Umbilical cord (tissue), 2 donors: Measurements from ENCODE around the gene DNM3. TPM values are rescaled to one million over a fixed set of nuclear protein-coding genes. Genes with fewer than 3 reads are reported as not detected.

Experiments
- DNase-seq: peaks from one replicate; pipeline ENCODE4 v3.0.0-alpha.2; 2015; ENCODE audit warnings: low spot score
- total RNA-seq: library from RNA; depleted of rRNA; stranded (reverse); fragments of >200 nt; gene quantifications from one replicate; pipeline ENCODE4 v1.2.3, GENCODE V29; 2014; ENCODE audit warnings: low replicate concordance; ENCODE audit not compliant: insufficient read depth

The DNM3 gene
- total RNA-seq, 1 donor from 2014 or later, result 6.7 TPM

- peak; percentile 25 for DNase-seq
Measured at GRCh38 chr1:172323686-172324085, 482.4 kb downstream of the DNM3 start.

- DNase-seq, result no peak
Measured at GRCh38 chr1:172324086-172324485, 482.8 kb downstream of the DNM3 start.

- DNase-seq, result no peak
Measured at GRCh38 chr1:172324761-172325160, 483.5 kb downstream of the DNM3 start.

GRCh38 chr1:172325531-172325930, 484.2 kb downstream of the DNM3 start:
- peak; percentile 54 for DNase-seq

GRCh38 chr1:172326136-172326535, 484.8 kb downstream of the DNM3 start:
- no peak for DNase-seq

- DNase-seq, result no peak
Measured at GRCh38 chr1:172328266-172328665, 487.0 kb downstream of the DNM3 start.

- DNase-seq, result no peak
Measured at GRCh38 chr1:172332230-172332629, 490.9 kb downstream of the DNM3 start.

- no peak for DNase-seq
Measured at GRCh38 chr1:172335377-172335776, 494.1 kb downstream of the DNM3 start.

GRCh38 chr1:172338295-172338735, 497.0 kb downstream of the DNM3 start:
- DNase-seq, result peak; percentile 4

- DNase-seq, result no peak
Measured at GRCh38 chr1:172339842-172340241, 498.5 kb downstream of the DNM3 start.

- DNase-seq, result no peak
Measured at GRCh38 chr1:172340520-172340919, 499.2 kb downstream of the DNM3 start.

- DNase-seq, result no peak
Measured at GRCh38 chr1:172341697-172342096, 500.4 kb downstream of the DNM3 start.

GRCh38 chr1:172342584-172343239, 501.4 kb downstream of the DNM3 start:
- DNase-seq, result peak; percentile 13

GRCh38 chr1:172343240-172344160, 502.2 kb downstream of the DNM3 start:
- peak; percentile 88 for DNase-seq

- DNase-seq, result no peak
Measured at GRCh38 chr1:172344444-172344843, 503.1 kb downstream of the DNM3 start.

GRCh38 chr1:172345077-172345476, 503.8 kb downstream of the DNM3 start:
- no peak for DNase-seq

- DNase-seq, result no peak
Measured at GRCh38 chr1:172347416-172347815, 506.1 kb downstream of the DNM3 start.

GRCh38 chr1:172350856-172351255, 509.6 kb downstream of the DNM3 start:
- no peak for DNase-seq

- DNase-seq, result peak; percentile 86
Measured at GRCh38 chr1:172351346-172351745, 510.0 kb downstream of the DNM3 start.

- peak; percentile 63 for DNase-seq
Measured at GRCh38 chr1:172351754-172352161, 510.5 kb downstream of the DNM3 start.

GRCh38 chr1:172352435-172352834, 511.1 kb downstream of the DNM3 start:
- DNase-seq, result no peak
